H1 (cell line): ENCODE data around the gene GPR15LG. TPM values are rescaled to one million over a fixed set of nuclear protein-coding genes. Genes with fewer than 3 reads are reported as not detected.

Experiments
- CTCF ChIA-PET: fragments of 300-600 bp; sonication (Branson Sonifier 250); formaldehyde crosslinking; loops from one replicate; lab custom pipeline; 2021; ENCODE audit not compliant: partially characterized antibody; lab: Charles Lee
- POLR2A ChIA-PET: fragments of 300-600 bp; sonication (Branson Sonifier 250); formaldehyde crosslinking; loops from one replicate; lab custom pipeline; 2021; ENCODE audit warnings: inconsistent platforms; ENCODE audit not compliant: partially characterized antibody; lab: Charles Lee
- DNase-seq, 2 experiments: peaks; one replicate each; pipeline versions ENCODE4 v3.0.0 to v3.0.0-alpha.2; 2010 to 2022; ENCODE audit warnings: low spot score in 2 of 2, low read depth in 1 of 2, mixed read lengths in 1 of 2
- FAIRE-seq: peaks from 2 replicates; lab custom pipeline; 2011; peaks lifted over from hg19 to GRCh38; lab: Jason Lieb, UNC
- H2AFZ ChIP-seq: 2 replicates; pipeline ENCODE4 v1.8.1; 2012; ENCODE audit warnings: low read length, inconsistent platforms
- H2AK5ac ChIP-seq: 2 replicates; pipeline ENCODE4 v1.6.1; 2013; ENCODE audit warnings: low read depth, low read length
- H2BK120ac ChIP-seq: replicated peaks from 2 replicates; pipeline ENCODE3; 2013; ENCODE audit warnings: low read depth, low read length, inconsistent platforms
- H2BK12ac ChIP-seq: 2 replicates; pipeline ENCODE4 v1.6.1; 2013; ENCODE audit warnings: low read depth, low read length
- H2BK15ac ChIP-seq: 2 replicates; pipeline ENCODE4 v1.6.1; 2013; ENCODE audit warnings: low read length
- H2BK20ac ChIP-seq: 2 replicates; pipeline ENCODE4 v1.6.1; 2013; ENCODE audit warnings: low read length
- H2BK5ac ChIP-seq: 2 replicates; pipeline ENCODE4 v1.6.1; 2013; ENCODE audit warnings: low read depth, low read length
- H3K14ac ChIP-seq: 2 replicates; pipeline ENCODE4 v1.6.1; 2013; ENCODE audit warnings: inconsistent platforms; ENCODE audit not compliant: insufficient read length
- H3K18ac ChIP-seq: 2 replicates; pipeline ENCODE4 v1.6.1; 2013; ENCODE audit warnings: low read length; ENCODE audit errors: extremely low read depth
- H3K23ac ChIP-seq: 2 replicates; pipeline ENCODE4 v1.6.1; 2013; ENCODE audit warnings: inconsistent platforms; ENCODE audit not compliant: insufficient read length
- H3K23me2 ChIP-seq: 2 replicates; pipeline ENCODE4 v1.6.1; 2013; ENCODE audit warnings: low read depth, low read length
- H3K27ac ChIP-seq: 2 replicates; pipeline ENCODE4 v1.6.1; 2011; ENCODE audit warnings: low read depth, low read length, inconsistent platforms
- H3K27me3 ChIP-seq, 4 experiments: replicated peaks in 1 of 4; 1 replicate in 1 of 4; 2 replicates in 3 of 4; pipeline versions ENCODE4 v1.6.1 to v1.8.1; 2011 to 2013; ENCODE audit warnings: low read length in 3 of 4, mild to moderate bottlenecking in 3 of 4, inconsistent platforms in 2 of 4, mixed read lengths in 2 of 4, moderate library complexity in 1 of 4; ENCODE audit not compliant: control insufficient read depth in 3 of 4, insufficient read depth in 3 of 4; ENCODE audit errors: extremely low read depth in 1 of 4
- H3K36me3 ChIP-seq, 4 experiments: 2 replicates each; pipeline versions ENCODE4 v1.6.1 to v1.8.1; 2011 to 2013; ENCODE audit warnings: mild to moderate bottlenecking in 4 of 4, low read length in 3 of 4, moderate library complexity in 2 of 4, control low read depth in 1 of 4, inconsistent platforms in 1 of 4; ENCODE audit not compliant: insufficient read depth in 4 of 4, control insufficient read depth in 2 of 4
- H3K4ac ChIP-seq: replicated peaks from 2 replicates; pipeline ENCODE3; 2013; ENCODE audit warnings: low read length, low read depth, mixed read lengths, inconsistent platforms; ENCODE audit not compliant: insufficient read length
- H3K4me1 ChIP-seq, 4 experiments: replicated peaks in 1 of 4; 1 replicate in 1 of 4; 2 replicates in 3 of 4; pipeline versions ENCODE4 v1.6.1 to v1.8.1; 2011 to 2013; ENCODE audit warnings: low read length in 3 of 4, inconsistent platforms in 2 of 4, mixed read lengths in 1 of 4; ENCODE audit not compliant: insufficient read depth in 4 of 4, control insufficient read depth in 3 of 4
- H3K4me2 ChIP-seq, 2 experiments: 2 replicates each; pipeline versions ENCODE4 v1.6.1 to v1.8.1; 2011 to 2013; ENCODE audit warnings: low read depth in 2 of 2, low read length in 2 of 2, control low read depth in 1 of 2, inconsistent platforms in 1 of 2, mild to moderate bottlenecking in 1 of 2; ENCODE audit not compliant: insufficient read depth in 1 of 2
- H3K4me3 ChIP-seq, 4 experiments: fragments of 200-600, 300-600 bp in 1 of 4; sonication (generic), shearing (Covaris generic), sonication (Bioruptor Twin) in 1 of 4; 2 replicates each; pipeline versions ENCODE4 v1.5.1 to v1.8.1; 2011 to 2016; ENCODE audit warnings: low read length in 4 of 4, low read depth in 3 of 4, control low read depth in 2 of 4, inconsistent platforms in 2 of 4, mild to moderate bottlenecking in 2 of 4, mixed read lengths in 1 of 4, moderate library complexity in 1 of 4; ENCODE audit not compliant: insufficient read depth in 2 of 4; ENCODE audit errors: extremely low read depth in 1 of 4
- H3K56ac ChIP-seq: replicated peaks from 2 replicates; pipeline ENCODE3; 2013; ENCODE audit warnings: low read depth, mild to moderate bottlenecking, mixed read lengths, low read length, inconsistent platforms; ENCODE audit not compliant: insufficient read length
- H3K79me1 ChIP-seq: 2 replicates; pipeline ENCODE4 v1.6.1; 2013; ENCODE audit warnings: low read depth, low read length, control low read depth
- H3K79me2 ChIP-seq, 2 experiments: 2 replicates each; pipeline versions ENCODE4 v1.6.1 to v1.8.1; 2012 to 2013; ENCODE audit warnings: low read length in 2 of 2, mild to moderate bottlenecking in 2 of 2, inconsistent platforms in 1 of 2; ENCODE audit not compliant: insufficient read depth in 2 of 2, control insufficient read depth in 1 of 2
- H3K9ac ChIP-seq, 4 experiments: replicated peaks in 1 of 4; 1 replicate in 1 of 4; 2 replicates in 3 of 4; pipeline versions ENCODE4 v1.6.1 to v1.8.1; 2011 to 2013; ENCODE audit warnings: low read depth in 3 of 4, low read length in 3 of 4, control low read depth in 2 of 4, mild to moderate bottlenecking in 2 of 4, moderate library complexity in 2 of 4, inconsistent platforms in 1 of 4; ENCODE audit errors: extremely low read depth in 1 of 4
- H3K9me3 ChIP-seq, 2 experiments: 2 replicates each; pipeline versions ENCODE4 v1.6.1 to v1.8.1; 2012 to 2013; ENCODE audit warnings: mild to moderate bottlenecking in 2 of 2, moderate library complexity in 2 of 2, control low read depth in 1 of 2, inconsistent platforms in 1 of 2, low read depth in 1 of 2, low read length in 1 of 2, mixed read lengths in 1 of 2; ENCODE audit not compliant: insufficient read depth in 2 of 2
- H4K20me1 ChIP-seq, 2 experiments: replicated peaks in 1 of 2; 2 replicates each; pipeline versions ENCODE3 to v1.8.1; 2011 to 2013; ENCODE audit warnings: inconsistent platforms in 2 of 2, low read length in 2 of 2, mild to moderate bottlenecking in 1 of 2; ENCODE audit not compliant: insufficient read depth in 2 of 2, control insufficient read depth in 1 of 2
- H4K5ac ChIP-seq: 2 replicates; pipeline ENCODE4 v1.6.1; 2013; ENCODE audit warnings: low read length, low read depth, mixed read lengths, inconsistent platforms; ENCODE audit not compliant: insufficient read length
- H4K8ac ChIP-seq: 2 replicates; pipeline ENCODE4 v1.8.0; 2013; ENCODE audit warnings: mild to moderate bottlenecking, moderate library complexity, low read length, inconsistent platforms; ENCODE audit not compliant: insufficient read depth; ENCODE audit errors: extremely low read depth
- H4K91ac ChIP-seq: replicated peaks from 2 replicates; pipeline ENCODE3; 2013; ENCODE audit warnings: low read length, mixed read lengths, inconsistent platforms; ENCODE audit not compliant: insufficient read length
- ASH2L ChIP-seq: fragments of 200-600, 300-600 bp; sonication (generic); IDR thresholded peaks from one replicate; pipeline ENCODE4 v1.7.1; 2017; ENCODE audit warnings: low read length
- CBX5 ChIP-seq: fragments of 300-800, 300-1000 bp; sonication (generic); IDR thresholded peaks from 2 replicates; pipeline ENCODE4 v1.7.1; 2016; ENCODE audit warnings: antibody characterized with exemption, low read length, low read depth
- CTBP2 ChIP-seq: IDR thresholded peaks from 2 replicates; pipeline ENCODE4 v1.7.0; 2011; ENCODE audit warnings: borderline replicate concordance, mild to moderate bottlenecking, moderate library complexity, mixed read lengths, low read length; ENCODE audit not compliant: insufficient read depth, insufficient read length
- HDAC2 ChIP-seq, 2 experiments: fragments of 300-600 bp in 1 of 2; sonication (generic) in 1 of 2; IDR thresholded peaks; 2 replicates each; pipeline ENCODE4 v1.6.1; 2011 to 2012; ENCODE audit warnings: low read depth in 2 of 2, low read length in 2 of 2, mild to moderate bottlenecking in 2 of 2, moderate library complexity in 2 of 2, borderline replicate concordance in 1 of 2, inconsistent platforms in 1 of 2
- JUND ChIP-seq: IDR thresholded peaks from 2 replicates; pipeline ENCODE4 v1.6.1; 2011; ENCODE audit warnings: mild to moderate bottlenecking, improper control_type of control experiment, low read length
- NANOG ChIP-seq: IDR thresholded peaks from 2 replicates; pipeline ENCODE4 v1.6.1; 2011; ENCODE audit warnings: low read length, low read depth, mild to moderate bottlenecking, inconsistent platforms; ENCODE audit not compliant: insufficient read depth, poor library complexity, severe bottlenecking
- SIRT6 ChIP-seq: IDR thresholded peaks from one replicate; pipeline ENCODE4 v1.7.1; 2012; ENCODE audit warnings: low read length, inconsistent platforms
- SP1 ChIP-seq: IDR thresholded peaks from 2 replicates; pipeline ENCODE4 v1.6.1; 2011; ENCODE audit warnings: low read depth, low read length
- SP2 ChIP-seq: IDR thresholded peaks from 2 replicates; pipeline ENCODE4 v1.6.1; 2012; ENCODE audit warnings: mild to moderate bottlenecking, low read length, inconsistent platforms
- SRF ChIP-seq: IDR thresholded peaks from 2 replicates; pipeline ENCODE4 v1.6.1; 2011; ENCODE audit warnings: mild to moderate bottlenecking, low read depth, low read length, moderate library complexity
- TAF7 ChIP-seq: optimal IDR thresholded peaks from 2 replicates; pipeline ENCODE3; 2011; ENCODE audit warnings: low read depth, mild to moderate bottlenecking, inconsistent platforms, low read length, moderate library complexity, borderline replicate concordance
- WGBS, 2 experiments: shearing (Covaris generic) in 1 of 2; methylation state at CpG; one replicate each; pipeline versions ENCODE4 v1.1.6 to v1.1.7; 2013 to 2015; ENCODE audit warnings: low lambda C conversion rate in 2 of 2, mixed read lengths in 2 of 2, inconsistent platforms in 1 of 2, low coverage in 1 of 2, missing lambda C conversion rate in 1 of 2; ENCODE audit not compliant: insufficient replicate concordance in 2 of 2, insufficient coverage in 1 of 2, insufficient read length in 1 of 2; ENCODE audit errors: extremely low coverage in 1 of 2, missing lambda C conversion rate in 1 of 2; 5-methylcytosine and 5-hydroxymethylcytosine counted together
- polyA plus RNA-seq, 7 experiments: library from polyadenylated mRNA; depleted of rRNA in 3 of 7; stranded (reverse) in 5 of 7; unstranded in 2 of 7; fragments of >200 nt in 5 of 7; fragments of 200-250 nt in 2 of 7; gene quantifications; 1 replicate in 5 of 7; 2 replicates in 1 of 7; 4 replicates in 1 of 7; pipeline versions ENCODE4 v1.2.1 to v1.2.3, GENCODE V29; 2011 to 2013; ENCODE audit warnings: missing spikeins in 2 of 7, mixed read lengths in 2 of 7
- total RNA-seq: library from RNA; stranded (reverse); fragmentation: NEBNext Ultra II Directional; extraction: Animal tissue kit (Norgen Biotek cat#: 25700); gene quantifications from 2 replicates; pipeline ENCODE4 v1.2.1, GENCODE V29; 2021
- TF ChIP-seq, protein P1 (sequence below): IDR thresholded peaks from 2 replicates; pipeline ENCODE4 v1.6.1; 2012; ENCODE audit warnings: inconsistent platforms

Gene GPR15LG
- total and polyA plus RNA-seq, 2 of the 8 experiments (the other 6 are each of a cell fraction or from before 2014, with no cell fraction given): not detected

DNA sequence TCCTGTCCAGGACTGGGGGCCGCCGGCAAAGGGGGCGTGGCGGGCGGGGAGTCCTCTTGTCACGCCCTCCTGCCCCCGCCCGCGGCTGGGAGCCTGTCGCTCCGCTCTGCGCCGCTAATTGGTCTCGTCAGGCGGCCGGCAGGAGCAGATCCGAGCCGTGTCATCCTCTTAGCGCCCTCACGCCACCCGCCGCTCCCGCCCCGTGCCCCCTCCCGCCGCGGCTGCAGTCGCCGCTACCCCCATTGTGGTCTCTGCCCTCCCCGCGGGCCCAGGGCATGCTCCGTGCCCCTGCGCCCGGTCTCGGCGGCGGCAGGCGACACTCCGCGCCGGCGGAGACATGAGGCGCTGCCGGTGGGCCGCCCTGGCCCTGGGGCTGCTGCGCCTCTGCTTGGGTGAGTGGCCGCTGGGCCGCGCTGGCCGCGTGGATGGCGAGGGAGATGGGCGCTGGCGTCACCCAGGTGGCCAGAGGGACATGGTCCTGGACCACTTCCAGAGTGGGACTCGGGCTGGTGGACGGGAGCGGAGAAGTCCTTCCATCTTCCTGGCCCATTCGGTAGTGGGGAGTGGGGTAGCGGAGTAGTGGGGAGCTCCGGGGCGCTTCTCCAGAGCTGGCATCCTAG, 20.9 kb downstream of the GPR15LG start, which contains the start of gene CDHR1:
Gene CDHR1, plus strand, starts transcription at position 114 of the 620 bp plus-strand sequence. Its CDS starts 224 bp downstream, at position 338.
- Histone ChIP-seq H2BK5ac (no peak within 1 kb of the TSS), H3K18ac (peak within 1 kb of the TSS; percentile 32; the same call in 1 of the 2 replicates), H2BK20ac (no peak within 1 kb of the TSS), H2BK15ac (peak within 1 kb of the TSS; percentile 72; the same call in 1 of the 2 replicates), H4K91ac (no peak within 1 kb of the TSS), H3K9ac (no peak within 1 kb of the TSS), H4K8ac (peak within 1 kb of the TSS; percentile 54), H4K20me1 (peaks cover 0 to 2% of the 10 kb centered on the region in 2 experiments), H3K79me2 (no peaks in the 10 kb centered on the region), H3K36me3 (no peaks in the 10 kb centered on the region), H3K4me2 (peak within 1 kb of the TSS; percentile 83 to 100), H3K9me3 (no peaks in the 10 kb centered on the region), H3K4me3 (peak within 1 kb of the TSS; percentile 55 to 66 (median 63)), H3K27me3 (peaks cover 2 to 36% (median 31%) of the 10 kb centered on the region in 4 experiments), H3K4ac (no peak within 1 kb of the TSS), H3K79me1 (no peaks in the 10 kb centered on the region), H3K14ac (no peak within 1 kb of the TSS), H2BK12ac (peak within 1 kb of the TSS; percentile 75; the same call in 1 of the 2 replicates), H2AK5ac (no peak within 1 kb of the TSS), H3K56ac (no peak within 1 kb of the TSS), H3K4me1 (peaks cover 0 to 5% (median 2%) of the 10 kb centered on the region in 4 experiments; a peak in 4 of 7 replicates), H3K23ac (no peak within 1 kb of the TSS), H2BK120ac (no peak within 1 kb of the TSS), H2AFZ (peak within 1 kb of the TSS; percentile 57; the same call in 1 of the 2 replicates), H4K5ac (no peak within 1 kb of the TSS), H3K23me2 (peaks cover 12% of the 10 kb centered on the region; the same call in 1 of the 2 replicates), H3K27ac (no peak within 1 kb of the TSS)
- DNase-seq (peak in 1 of 2 experiments; percentile 77), FAIRE-seq (no peak)
- ChIA-PET POLR2A (interaction anchor here (0.9 to 1.6 kb wide), 3 partner anchors 38 to 55 kb away, joined by 3 to 6 read pairs (median 4); partner anchors contain the start of gene GHITM), CTCF (interaction anchor here (0.9 to 8.6 kb wide), 7 partner anchors 9 to 150 kb away, joined by 3 to 64 read pairs (median 4); no protein-coding TSS in a partner anchor)
- WGBS, 2 experiments: 3% methylated on average over 23 of the region's 61 CpGs; no CpG with 5 or more reads in 1 of the 2 experiments
- TF ChIP-seq SRF (no peak), TAF7 (no peak), CBX5 (no peak), CTBP2 (no peak), NANOG (no peak), ASH2L (peak; percentile 24), SP1 (no peak), JUND (no peak), SIRT6 (no peak), SP2 (no peak), HDAC2 (IDR thresholded peaks at IDR 0.05; ENCODE audit: borderline replicate concordance in 1 of 2, low read depth in 2 of 2, low read length in 2 of 2) (no peak)
- TF ChIP-seq, protein P1, sequence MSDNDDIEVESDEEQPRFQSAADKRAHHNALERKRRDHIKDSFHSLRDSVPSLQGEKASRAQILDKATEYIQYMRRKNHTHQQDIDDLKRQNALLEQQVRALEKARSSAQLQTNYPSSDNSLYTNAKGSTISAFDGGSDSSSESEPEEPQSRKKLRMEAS: peak; percentile 41; the same call in 1 of the 2 replicates
